HEK293 (cell line): ENCODE results near the gene CREBRF.
A peak's percentile ranks its signal among the peaks of the same experiment; 100 is the strongest.

Source experiments
- GLIS1 ChIP-seq: fragments of 450-650 bp; formaldehyde crosslinking; IDR thresholded peaks from 2 replicates; pipeline ENCODE4 v1.5.1; 2016; ENCODE audit warnings: missing biosample characterization, missing genetic modification characterization
- HOXC10 ChIP-seq: sonication (generic); formaldehyde crosslinking; IDR thresholded peaks from 2 replicates; pipeline ENCODE4 v1.8.1; 2023; ENCODE audit warnings: mild to moderate bottlenecking, missing genetic modification reagents
- KLF17 ChIP-seq: fragments of 450-650 bp; formaldehyde crosslinking; IDR thresholded peaks from 2 replicates; pipeline ENCODE4 v1.5.1; 2016; ENCODE audit warnings: missing biosample characterization, missing genetic modification characterization
- MZF1 ChIP-seq: fragments of 450-650 bp; formaldehyde crosslinking; IDR thresholded peaks from 2 replicates; pipeline ENCODE4 v1.5.1; 2017; ENCODE audit warnings: missing biosample characterization, missing genetic modification characterization, borderline replicate concordance
- OVOL3 ChIP-seq: fragments of 450-650 bp; formaldehyde crosslinking; IDR thresholded peaks from 2 replicates; pipeline ENCODE4 v1.5.1; 2016; ENCODE audit warnings: missing biosample characterization, missing genetic modification characterization
- YY2 ChIP-seq: fragments of 450-650 bp; formaldehyde crosslinking; IDR thresholded peaks from 2 replicates; pipeline ENCODE4 v1.5.1; 2016; ENCODE audit warnings: missing biosample characterization, missing genetic modification characterization
- ZBTB17 ChIP-seq: fragments of 450-650 bp; formaldehyde crosslinking; IDR thresholded peaks from 2 replicates; pipeline ENCODE4 v1.5.1; 2016; ENCODE audit warnings: missing biosample characterization, missing genetic modification characterization
- ZBTB6 ChIP-seq: fragments of 450-650 bp; formaldehyde crosslinking; IDR thresholded peaks from 2 replicates; pipeline ENCODE4 v1.5.1; 2017; ENCODE audit warnings: missing biosample characterization, missing genetic modification characterization
- ZEB2 ChIP-seq: fragments of 450-650 bp; formaldehyde crosslinking; IDR thresholded peaks from 2 replicates; pipeline ENCODE4 v1.5.1; 2016; ENCODE audit warnings: missing biosample characterization, missing genetic modification characterization
- ZFP41 ChIP-seq: fragments of 450-650 bp; formaldehyde crosslinking; IDR thresholded peaks from 2 replicates; pipeline ENCODE4 v1.5.1; 2016; ENCODE audit warnings: missing biosample characterization, missing genetic modification characterization, borderline replicate concordance
- ZNF10 ChIP-seq: fragments of 450-650 bp; formaldehyde crosslinking; IDR thresholded peaks from 2 replicates; pipeline ENCODE4 v1.5.1; 2017; ENCODE audit warnings: missing biosample characterization, missing genetic modification characterization
- ZNF114 ChIP-seq: fragments of 450-650 bp; formaldehyde crosslinking; IDR thresholded peaks from 2 replicates; pipeline ENCODE4 v1.5.0; 2017; ENCODE audit warnings: missing biosample characterization, missing genetic modification characterization
- ZNF140 ChIP-seq: fragments of 450-650 bp; formaldehyde crosslinking; IDR thresholded peaks from 2 replicates; pipeline ENCODE4 v1.5.1; 2016; ENCODE audit warnings: missing biosample characterization, missing genetic modification characterization
- ZNF146 ChIP-seq: fragments of 450-650 bp; formaldehyde crosslinking; IDR thresholded peaks from 2 replicates; pipeline ENCODE4 v1.5.1; 2016; ENCODE audit warnings: missing biosample characterization, missing genetic modification characterization
- ZNF175 ChIP-seq: fragments of 450-650 bp; formaldehyde crosslinking; IDR thresholded peaks from 2 replicates; pipeline ENCODE4 v1.5.1; 2016; ENCODE audit warnings: missing biosample characterization, missing genetic modification characterization
- ZNF23 ChIP-seq: fragments of 450-650 bp; formaldehyde crosslinking; IDR thresholded peaks from 2 replicates; pipeline ENCODE4 v1.5.1; 2016; ENCODE audit warnings: missing biosample characterization, missing genetic modification characterization, borderline replicate concordance
- ZNF239 ChIP-seq: fragments of 450-650 bp; formaldehyde crosslinking; IDR thresholded peaks from 2 replicates; pipeline ENCODE4 v1.5.1; 2016; ENCODE audit warnings: missing biosample characterization, missing genetic modification characterization
- ZNF324 ChIP-seq: fragments of 450-650 bp; formaldehyde crosslinking; IDR thresholded peaks from 2 replicates; pipeline ENCODE4 v1.5.1; 2016; ENCODE audit warnings: missing biosample characterization, missing genetic modification characterization
- ZNF391 ChIP-seq: fragments of 450-650 bp; formaldehyde crosslinking; IDR thresholded peaks from 2 replicates; pipeline ENCODE4 v1.5.1; 2016; ENCODE audit warnings: low read depth, missing biosample characterization, missing genetic modification characterization, borderline replicate concordance
- ZNF404 ChIP-seq: fragments of 450-650 bp; formaldehyde crosslinking; IDR thresholded peaks from 2 replicates; pipeline ENCODE4 v1.5.1; 2017; ENCODE audit warnings: missing biosample characterization, missing genetic modification characterization
- ZNF558 ChIP-seq: fragments of 450-650 bp; formaldehyde crosslinking; IDR thresholded peaks from 2 replicates; pipeline ENCODE4 v1.5.1; 2016; ENCODE audit warnings: missing biosample characterization, missing genetic modification characterization
- ZNF596 ChIP-seq: fragments of 450-650 bp; IDR thresholded peaks from 2 replicates; pipeline ENCODE4 v1.5.0; 2018; ENCODE audit warnings: missing biosample characterization, mild to moderate bottlenecking, missing genetic modification characterization, moderate library complexity
- ZNF692 ChIP-seq: fragments of 450-650 bp; formaldehyde crosslinking; IDR thresholded peaks from 2 replicates; pipeline ENCODE4 v1.5.1; 2016; ENCODE audit warnings: missing biosample characterization, missing genetic modification characterization
- ZNF747 ChIP-seq: fragments of 450-650 bp; formaldehyde crosslinking; IDR thresholded peaks from 2 replicates; pipeline ENCODE4 v1.5.1; 2016; ENCODE audit warnings: missing biosample characterization, missing genetic modification characterization
- ZNF76 ChIP-seq: fragments of 450-650 bp; formaldehyde crosslinking; IDR thresholded peaks from 2 replicates; pipeline ENCODE4; 2016; ENCODE audit warnings: low read depth, missing biosample characterization, missing genetic modification characterization, borderline replicate concordance
- TF ChIP-seq, protein P1 (sequence below): fragments of 450-650 bp; formaldehyde crosslinking; IDR thresholded peaks from 2 replicates; pipeline ENCODE4 v1.5.1; 2016; ENCODE audit warnings: missing biosample characterization, missing genetic modification characterization
- TF ChIP-seq, protein P2 (sequence below): fragments of 450-650 bp; formaldehyde crosslinking; IDR thresholded peaks from 2 replicates; pipeline ENCODE4 v1.5.1; 2016; ENCODE audit warnings: missing biosample characterization, missing genetic modification characterization
- TF ChIP-seq, protein P3 (sequence below): fragments of 450-650 bp; formaldehyde crosslinking; IDR thresholded peaks from 2 replicates; pipeline ENCODE4 v1.5.1; 2016; ENCODE audit warnings: missing biosample characterization, missing genetic modification characterization

Gene CREBRF

DNA sequence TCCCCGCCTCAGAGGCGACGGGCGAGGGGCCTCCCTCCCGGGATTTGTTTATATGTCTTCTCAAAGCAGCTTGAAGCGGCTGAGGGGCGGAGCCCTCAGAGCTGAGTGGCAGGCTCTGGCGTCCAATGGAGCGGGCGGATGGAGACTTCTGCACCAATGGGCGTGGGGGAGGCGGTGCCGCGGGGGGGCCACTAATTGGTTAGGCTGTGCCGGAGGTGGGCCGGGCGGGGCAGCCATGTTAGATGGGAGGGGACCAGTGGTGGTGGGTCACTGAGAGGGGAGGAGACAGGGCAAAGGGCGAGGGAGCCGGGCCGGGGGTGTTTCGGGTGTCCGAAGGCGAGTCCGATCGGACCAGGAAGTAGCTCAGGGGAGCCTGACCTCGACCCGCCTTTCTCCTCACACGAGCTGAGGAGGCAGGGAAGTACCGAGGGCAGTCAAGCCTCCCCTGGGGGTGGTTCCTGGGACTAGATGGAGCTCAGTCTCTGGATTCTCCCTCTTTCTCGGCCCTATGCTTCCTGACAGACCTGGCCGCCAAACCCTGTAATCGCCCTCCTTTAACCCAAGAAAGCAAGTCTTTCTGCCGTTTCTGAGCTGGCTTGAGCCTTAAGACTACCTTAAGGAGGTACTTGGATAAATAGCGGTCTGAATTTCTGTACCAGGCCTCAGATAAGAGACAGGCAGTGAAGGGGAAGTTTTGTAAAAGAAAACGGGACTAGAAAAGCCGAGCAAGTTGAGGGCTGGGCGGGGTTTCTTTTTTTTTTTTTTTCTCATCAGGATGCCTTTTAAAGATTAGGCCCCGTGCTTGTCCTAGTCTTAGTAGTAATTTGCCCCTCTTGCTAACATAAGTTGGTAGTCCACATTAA lies 1.1 kb downstream of the CREBRF start (continued):
- TF ChIP-seq ZNF175 (no peak), ZBTB17 (tag by site-specific recombination) (peak; percentile 90), ZNF76 (peak; percentile 77; the same call in 1 of the 2 replicates), KLF17 (tag by site-specific recombination) (peak; percentile 85), ZEB2 (peak; percentile 80; the same call in 1 of the 2 replicates), GLIS1 (tag by site-specific recombination) (peak; percentile 86), ZNF747 (tag by site-specific recombination) (no peak), ZNF558 (no peak), ZNF10 (tag by site-specific recombination) (no peak), ZNF140 (tag by site-specific recombination) (no peak), HOXC10 (CRISPR knock-in tag) (no peak), ZNF114 (tag by site-specific recombination) (no peak), YY2 (tag by site-specific recombination) (peak; percentile 82), MZF1 (no peak), ZFP41 (no peak), ZNF146 (tag by site-specific recombination) (no peak), OVOL3 (no peak), ZNF692 (tag by site-specific recombination) (peak; percentile 72), ZBTB6 (tag by site-specific recombination) (no peak), ZNF596 (tag by site-specific recombination) (no peak), ZNF391 (tag by site-specific recombination) (peak; percentile 53; the same call in 1 of the 2 replicates), ZNF239 (no peak), ZNF404 (tag by site-specific recombination) (no peak), ZNF23 (tag by site-specific recombination) (no peak), ZNF324 (tag by site-specific recombination) (no peak)
- TF ChIP-seq, protein P1, sequence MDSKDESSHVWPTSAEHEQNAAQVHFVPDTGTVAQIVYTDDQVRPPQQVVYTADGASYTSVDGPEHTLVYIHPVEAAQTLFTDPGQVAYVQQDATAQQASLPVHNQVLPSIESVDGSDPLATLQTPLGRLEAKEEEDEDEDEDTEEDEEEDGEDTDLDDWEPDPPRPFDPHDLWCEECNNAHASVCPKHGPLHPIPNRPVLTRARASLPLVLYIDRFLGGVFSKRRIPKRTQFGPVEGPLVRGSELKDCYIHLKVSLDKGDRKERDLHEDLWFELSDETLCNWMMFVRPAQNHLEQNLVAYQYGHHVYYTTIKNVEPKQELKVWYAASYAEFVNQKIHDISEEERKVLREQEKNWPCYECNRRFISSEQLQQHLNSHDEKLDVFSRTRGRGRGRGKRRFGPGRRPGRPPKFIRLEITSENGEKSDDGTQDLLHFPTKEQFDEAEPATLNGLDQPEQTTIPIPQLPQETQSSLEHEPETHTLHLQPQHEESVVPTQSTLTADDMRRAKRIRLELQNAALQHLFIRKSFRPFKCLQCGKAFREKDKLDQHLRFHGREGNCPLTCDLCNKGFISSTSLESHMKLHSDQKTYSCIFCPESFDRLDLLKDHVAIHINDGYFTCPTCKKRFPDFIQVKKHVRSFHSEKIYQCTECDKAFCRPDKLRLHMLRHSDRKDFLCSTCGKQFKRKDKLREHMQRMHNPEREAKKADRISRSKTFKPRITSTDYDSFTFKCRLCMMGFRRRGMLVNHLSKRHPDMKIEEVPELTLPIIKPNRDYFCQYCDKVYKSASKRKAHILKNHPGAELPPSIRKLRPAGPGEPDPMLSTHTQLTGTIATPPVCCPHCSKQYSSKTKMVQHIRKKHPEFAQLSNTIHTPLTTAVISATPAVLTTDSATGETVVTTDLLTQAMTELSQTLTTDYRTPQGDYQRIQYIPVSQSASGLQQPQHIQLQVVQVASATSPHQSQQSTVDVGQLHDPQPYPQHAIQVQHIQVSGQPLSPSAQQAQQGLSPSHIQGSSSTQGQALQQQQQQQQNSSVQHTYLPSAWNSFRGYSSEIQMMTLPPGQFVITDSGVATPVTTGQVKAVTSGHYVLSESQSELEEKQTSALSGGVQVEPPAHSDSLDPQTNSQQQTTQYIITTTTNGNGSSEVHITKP (tag by site-specific recombination): peak; percentile 99
- TF ChIP-seq, protein P2, sequence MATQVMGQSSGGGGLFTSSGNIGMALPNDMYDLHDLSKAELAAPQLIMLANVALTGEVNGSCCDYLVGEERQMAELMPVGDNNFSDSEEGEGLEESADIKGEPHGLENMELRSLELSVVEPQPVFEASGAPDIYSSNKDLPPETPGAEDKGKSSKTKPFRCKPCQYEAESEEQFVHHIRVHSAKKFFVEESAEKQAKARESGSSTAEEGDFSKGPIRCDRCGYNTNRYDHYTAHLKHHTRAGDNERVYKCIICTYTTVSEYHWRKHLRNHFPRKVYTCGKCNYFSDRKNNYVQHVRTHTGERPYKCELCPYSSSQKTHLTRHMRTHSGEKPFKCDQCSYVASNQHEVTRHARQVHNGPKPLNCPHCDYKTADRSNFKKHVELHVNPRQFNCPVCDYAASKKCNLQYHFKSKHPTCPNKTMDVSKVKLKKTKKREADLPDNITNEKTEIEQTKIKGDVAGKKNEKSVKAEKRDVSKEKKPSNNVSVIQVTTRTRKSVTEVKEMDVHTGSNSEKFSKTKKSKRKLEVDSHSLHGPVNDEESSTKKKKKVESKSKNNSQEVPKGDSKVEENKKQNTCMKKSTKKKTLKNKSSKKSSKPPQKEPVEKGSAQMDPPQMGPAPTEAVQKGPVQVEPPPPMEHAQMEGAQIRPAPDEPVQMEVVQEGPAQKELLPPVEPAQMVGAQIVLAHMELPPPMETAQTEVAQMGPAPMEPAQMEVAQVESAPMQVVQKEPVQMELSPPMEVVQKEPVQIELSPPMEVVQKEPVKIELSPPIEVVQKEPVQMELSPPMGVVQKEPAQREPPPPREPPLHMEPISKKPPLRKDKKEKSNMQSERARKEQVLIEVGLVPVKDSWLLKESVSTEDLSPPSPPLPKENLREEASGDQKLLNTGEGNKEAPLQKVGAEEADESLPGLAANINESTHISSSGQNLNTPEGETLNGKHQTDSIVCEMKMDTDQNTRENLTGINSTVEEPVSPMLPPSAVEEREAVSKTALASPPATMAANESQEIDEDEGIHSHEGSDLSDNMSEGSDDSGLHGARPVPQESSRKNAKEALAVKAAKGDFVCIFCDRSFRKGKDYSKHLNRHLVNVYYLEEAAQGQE (tag by site-specific recombination): no peak
- TF ChIP-seq, protein P3, sequence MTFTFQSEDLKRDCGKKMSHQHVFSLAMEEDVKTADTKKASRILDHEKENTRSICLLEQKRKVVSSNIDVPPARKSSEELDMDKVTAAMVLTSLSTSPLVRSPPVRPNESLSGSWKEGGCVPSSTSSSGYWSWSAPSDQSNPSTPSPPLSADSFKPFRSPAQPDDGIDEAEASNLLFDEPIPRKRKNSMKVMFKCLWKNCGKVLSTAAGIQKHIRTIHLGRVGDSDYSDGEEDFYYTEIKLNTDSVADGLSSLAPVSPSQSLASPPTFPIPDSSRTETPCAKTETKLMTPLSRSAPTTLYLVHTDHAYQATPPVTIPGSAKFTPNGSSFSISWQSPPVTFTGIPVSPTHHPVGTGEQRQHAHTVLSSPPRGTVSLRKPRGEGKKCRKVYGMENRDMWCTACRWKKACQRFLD (tag by site-specific recombination): no peak
